ENCODE measurements around the gene HMHB1. TPM values are rescaled to one million over a fixed set of nuclear protein-coding genes. Genes with fewer than 3 reads are reported as not detected.

Gene HMHB1
- total and polyA plus RNA-seq, 9 donors: not detected

DNA sequence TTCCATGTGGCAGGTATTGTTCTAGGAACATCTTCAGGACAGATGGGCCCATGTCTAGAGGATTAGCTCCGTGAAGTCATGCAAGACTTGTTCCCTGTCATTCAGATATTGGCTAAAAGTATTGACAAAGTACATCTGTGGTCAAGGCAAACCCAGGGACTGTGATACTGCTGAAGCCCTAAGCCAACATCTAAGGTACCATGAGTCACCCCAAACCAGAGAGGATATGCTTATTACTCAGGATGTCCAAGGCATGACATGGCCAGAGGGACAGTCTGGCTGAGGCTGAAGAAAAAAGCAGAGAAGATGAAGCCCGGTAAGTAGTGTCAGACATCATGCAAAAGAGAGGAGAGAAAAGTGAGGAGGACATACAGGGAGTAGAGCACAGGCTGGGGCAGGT is 31.0 kb downstream of the HMHB1 start:
- intact Hi-C loops (cut with DNase I): no loop called here
- H3K27ac ChIP-seq: no peak overlapping the region
- no peak for TF ChIP-seq EP300 (IDR thresholded peaks at IDR 0.05)
- TF ChIP-seq, protein P1, sequence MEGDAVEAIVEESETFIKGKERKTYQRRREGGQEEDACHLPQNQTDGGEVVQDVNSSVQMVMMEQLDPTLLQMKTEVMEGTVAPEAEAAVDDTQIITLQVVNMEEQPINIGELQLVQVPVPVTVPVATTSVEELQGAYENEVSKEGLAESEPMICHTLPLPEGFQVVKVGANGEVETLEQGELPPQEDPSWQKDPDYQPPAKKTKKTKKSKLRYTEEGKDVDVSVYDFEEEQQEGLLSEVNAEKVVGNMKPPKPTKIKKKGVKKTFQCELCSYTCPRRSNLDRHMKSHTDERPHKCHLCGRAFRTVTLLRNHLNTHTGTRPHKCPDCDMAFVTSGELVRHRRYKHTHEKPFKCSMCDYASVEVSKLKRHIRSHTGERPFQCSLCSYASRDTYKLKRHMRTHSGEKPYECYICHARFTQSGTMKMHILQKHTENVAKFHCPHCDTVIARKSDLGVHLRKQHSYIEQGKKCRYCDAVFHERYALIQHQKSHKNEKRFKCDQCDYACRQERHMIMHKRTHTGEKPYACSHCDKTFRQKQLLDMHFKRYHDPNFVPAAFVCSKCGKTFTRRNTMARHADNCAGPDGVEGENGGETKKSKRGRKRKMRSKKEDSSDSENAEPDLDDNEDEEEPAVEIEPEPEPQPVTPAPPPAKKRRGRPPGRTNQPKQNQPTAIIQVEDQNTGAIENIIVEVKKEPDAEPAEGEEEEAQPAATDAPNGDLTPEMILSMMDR (IDR thresholded peaks at IDR 0.05): no peak
- TF ChIP-seq POLR2A (IDR thresholded peaks at IDR 0.05): no peak
- 83 to 88% (median 88%) methylated on average over 2 of the region's 2 CpGs for WGBS, 3 donors
- H3K4me1 ChIP-seq (ENCODE audit: insufficient read depth): no peaks in the 10 kb centered on the region
- DNase-seq: no peak
- H3K4me3 ChIP-seq: no peak overlapping the region
- no peaks in the 10 kb centered on the region for H3K36me3 ChIP-seq
- H3K9me3 ChIP-seq: no peaks in the 10 kb centered on the region
- no peaks in the 10 kb centered on the region for H3K27me3 ChIP-seq

DNA sequence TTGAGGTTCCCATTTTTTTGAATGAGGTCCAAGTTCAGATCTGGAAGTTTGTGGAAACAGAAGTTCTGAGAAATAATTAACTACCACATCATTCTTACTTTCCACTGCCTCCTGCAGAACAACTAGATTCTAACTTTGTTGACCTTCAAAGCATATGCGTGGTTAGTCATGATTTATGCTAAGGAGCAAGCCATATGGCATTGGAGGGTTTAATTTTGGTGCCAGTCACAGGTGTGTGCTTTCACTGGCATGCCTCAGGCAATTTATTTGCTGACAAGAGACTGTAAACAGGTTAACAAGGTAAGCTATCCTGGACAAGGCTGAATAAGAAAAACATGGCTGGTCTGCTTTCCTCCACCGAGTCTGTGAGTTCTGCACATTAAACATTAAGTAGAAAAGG is 31.5 kb downstream of the HMHB1 start:
- 57 to 61% (median 59%) methylated on average over 2 of the region's 2 CpGs for WGBS, 3 donors
- no peak overlapping the region for H3K4me3 ChIP-seq
- TF ChIP-seq EP300 (IDR thresholded peaks at IDR 0.05): no peak
- TF ChIP-seq, protein P1 (IDR thresholded peaks at IDR 0.05): no peak
- TF ChIP-seq POLR2A (IDR thresholded peaks at IDR 0.05): no peak
- no peaks in the 10 kb centered on the region for H3K27me3 ChIP-seq
- no peak for DNase-seq
- no peaks in the 10 kb centered on the region for H3K4me1 ChIP-seq (ENCODE audit: insufficient read depth)
- intact Hi-C loops (cut with DNase I): no loop called here
- no peaks in the 10 kb centered on the region for H3K36me3 ChIP-seq
- H3K9me3 ChIP-seq: no peaks in the 10 kb centered on the region
- H3K27ac ChIP-seq: no peak overlapping the region

DNA sequence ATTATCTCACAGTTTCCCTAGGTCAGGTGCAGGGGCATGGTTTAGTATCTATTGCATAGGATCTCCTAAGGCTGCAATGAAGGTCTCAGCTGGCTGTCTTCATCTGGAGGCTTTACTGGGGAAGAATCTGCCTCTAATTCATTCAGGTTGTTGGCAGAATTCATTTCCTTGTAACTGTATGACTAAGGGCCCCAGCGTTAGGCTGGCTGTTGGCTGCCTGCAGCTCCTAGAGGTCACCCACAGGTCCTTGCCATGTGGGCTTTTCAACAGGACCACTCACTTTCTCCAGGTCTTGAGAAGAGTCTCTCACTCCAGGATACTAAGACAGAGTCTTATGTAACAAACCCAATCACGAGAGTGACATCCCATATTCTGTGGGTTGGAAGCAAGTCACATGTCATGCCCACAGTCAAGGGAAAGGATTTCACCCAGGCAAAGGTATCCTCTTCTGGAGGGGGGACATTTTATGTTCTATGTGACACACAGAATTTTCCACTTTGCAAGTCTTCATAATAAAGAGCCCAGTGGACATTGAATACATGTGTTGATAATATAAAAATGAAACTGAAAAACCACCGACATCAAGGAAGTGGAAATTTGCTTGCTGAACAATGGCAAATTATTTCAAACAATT is 38.2 kb downstream of the HMHB1 start:
- intact Hi-C loops (cut with DNase I): no loop called here
- DNase-seq: no peak
- Histone ChIP-seq H3K27me3 (no peaks in the 10 kb centered on the region), H3K9me3 (no peaks in the 10 kb centered on the region), H3K27ac (no peak overlapping the region), H3K36me3 (no peaks in the 10 kb centered on the region), H3K4me1 (ENCODE audit: insufficient read depth) (no peaks in the 10 kb centered on the region), H3K4me3 (no peak overlapping the region)
- 68 to 84% (median 83%) methylated on average over 3 of the region's 3 CpGs for WGBS, 3 donors
- TF ChIP-seq, protein P1 (IDR thresholded peaks at IDR 0.05): no peak
- no peak for TF ChIP-seq EP300 (IDR thresholded peaks at IDR 0.05)
- TF ChIP-seq POLR2A (IDR thresholded peaks at IDR 0.05): no peak

DNA sequence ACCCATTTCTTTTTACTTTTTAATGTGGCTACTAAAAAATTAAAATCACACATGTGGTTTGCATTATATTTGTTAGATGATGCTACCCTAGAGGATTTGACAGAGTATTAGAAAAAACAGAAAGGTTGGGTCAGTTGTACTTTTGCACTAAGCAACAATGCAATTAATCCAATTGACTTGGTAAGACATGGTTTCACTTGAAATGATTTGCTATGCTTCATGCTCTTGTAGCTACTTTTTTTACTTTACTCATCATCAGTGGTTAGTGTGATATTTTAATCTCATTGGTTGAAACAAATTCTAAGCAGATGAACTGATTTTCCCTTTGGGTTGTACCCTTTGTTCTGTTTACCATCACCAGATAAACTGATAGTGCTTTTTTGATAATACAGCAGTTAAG is 39.4 kb downstream of the HMHB1 start:
- no peak for DNase-seq
- Histone ChIP-seq H3K27me3 (no peaks in the 10 kb centered on the region), H3K4me3 (no peak overlapping the region), H3K27ac (no peak overlapping the region), H3K36me3 (no peaks in the 10 kb centered on the region), H3K4me1 (ENCODE audit: insufficient read depth) (no peaks in the 10 kb centered on the region), H3K9me3 (no peaks in the 10 kb centered on the region)
- no peak for TF ChIP-seq EP300 (IDR thresholded peaks at IDR 0.05)
- TF ChIP-seq, protein P1 (IDR thresholded peaks at IDR 0.05): no peak
- no peak for TF ChIP-seq POLR2A (IDR thresholded peaks at IDR 0.05)
- intact Hi-C loops (cut with DNase I): no loop called here

Data from ovary (tissue), 9 donors.